GM23338 (cell line): Measurements from ENCODE around the gene PIK3C3.

Source experiments
- CREB1 ChIP-seq: fragments of 250-450 bp; sonication (Bioruptor Pico); IDR thresholded peaks from 2 replicates; pipeline ENCODE4 v1.5.0; 2020; ENCODE audit warnings: low read depth, mild to moderate bottlenecking, moderate library complexity
- EZH2 ChIP-seq: fragments of 200-600 bp; sonication (generic); IDR thresholded peaks from one replicate; pipeline ENCODE4 v1.8.0; 2017; ENCODE audit warnings: antibody characterized with exemption, mild to moderate bottlenecking, low read depth; ENCODE audit not compliant: unreplicated experiment
- EZH2phosphoT487 ChIP-seq: fragments of 200-600 bp; sonication (generic); IDR thresholded peaks from one replicate; pipeline ENCODE4 v1.8.1; 2018; ENCODE audit warnings: antibody characterized with exemption; ENCODE audit not compliant: unreplicated experiment
- JUNB ChIP-seq: IDR thresholded peaks from one replicate; pipeline ENCODE4 v1.6.1; 2016; ENCODE audit warnings: antibody characterized with exemption; ENCODE audit not compliant: unreplicated experiment
- NANOG ChIP-seq: IDR thresholded peaks from 2 replicates; pipeline ENCODE4 v1.6.1; 2016; ENCODE audit warnings: antibody characterized with exemption, borderline replicate concordance
- POLR2AphosphoS5 ChIP-seq: IDR thresholded peaks from 2 replicates; pipeline ENCODE4 v1.6.1; 2016; ENCODE audit warnings: antibody characterized with exemption, low read depth
- ZNF462 ChIP-seq: fragments of 250-450 bp; sonication (Bioruptor Pico); IDR thresholded peaks from 2 replicates; pipeline ENCODE4 v1.5.0; 2020; ENCODE audit warnings: mild to moderate bottlenecking, moderate library complexity
- TF ChIP-seq, protein P1 (sequence below), 2 experiments: fragments of 200-600 bp in 1 of 2; sonication (generic) in 1 of 2; conservative IDR thresholded peaks; 2 replicates each; pipeline versions ENCODE4 v1.5.1 to v1.6.1; 2016 to 2017; ENCODE audit warnings: antibody characterized with exemption in 2 of 2, low read depth in 2 of 2, mild to moderate bottlenecking in 2 of 2, moderate library complexity in 1 of 2
- TF ChIP-seq, protein P2 (sequence below): IDR thresholded peaks from one replicate; pipeline ENCODE4 v1.6.1; 2018; ENCODE audit warnings: antibody characterized with exemption; ENCODE audit not compliant: unreplicated experiment
- TF ChIP-seq, protein P3 (sequence below): IDR thresholded peaks from 2 replicates; pipeline ENCODE4 v1.6.1; 2016; ENCODE audit warnings: antibody characterized with exemption

GRCh38 chr18:42086288-42086687, 131.3 kb downstream of the PIK3C3 start:
- TF ChIP-seq JUNB (no peak), EZH2 (no peak), EZH2phosphoT487 (no peak), POLR2AphosphoS5 (no peak), NANOG (no peak), ZNF462 (no peak), CREB1 (CRISPR knock-in tag) (no peak)
- TF ChIP-seq, protein P1, sequence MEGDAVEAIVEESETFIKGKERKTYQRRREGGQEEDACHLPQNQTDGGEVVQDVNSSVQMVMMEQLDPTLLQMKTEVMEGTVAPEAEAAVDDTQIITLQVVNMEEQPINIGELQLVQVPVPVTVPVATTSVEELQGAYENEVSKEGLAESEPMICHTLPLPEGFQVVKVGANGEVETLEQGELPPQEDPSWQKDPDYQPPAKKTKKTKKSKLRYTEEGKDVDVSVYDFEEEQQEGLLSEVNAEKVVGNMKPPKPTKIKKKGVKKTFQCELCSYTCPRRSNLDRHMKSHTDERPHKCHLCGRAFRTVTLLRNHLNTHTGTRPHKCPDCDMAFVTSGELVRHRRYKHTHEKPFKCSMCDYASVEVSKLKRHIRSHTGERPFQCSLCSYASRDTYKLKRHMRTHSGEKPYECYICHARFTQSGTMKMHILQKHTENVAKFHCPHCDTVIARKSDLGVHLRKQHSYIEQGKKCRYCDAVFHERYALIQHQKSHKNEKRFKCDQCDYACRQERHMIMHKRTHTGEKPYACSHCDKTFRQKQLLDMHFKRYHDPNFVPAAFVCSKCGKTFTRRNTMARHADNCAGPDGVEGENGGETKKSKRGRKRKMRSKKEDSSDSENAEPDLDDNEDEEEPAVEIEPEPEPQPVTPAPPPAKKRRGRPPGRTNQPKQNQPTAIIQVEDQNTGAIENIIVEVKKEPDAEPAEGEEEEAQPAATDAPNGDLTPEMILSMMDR (conservative IDR thresholded peaks at IDR 0.05; ENCODE audit: low read depth in 2 of 2), result no peak
- TF ChIP-seq, protein P2, sequence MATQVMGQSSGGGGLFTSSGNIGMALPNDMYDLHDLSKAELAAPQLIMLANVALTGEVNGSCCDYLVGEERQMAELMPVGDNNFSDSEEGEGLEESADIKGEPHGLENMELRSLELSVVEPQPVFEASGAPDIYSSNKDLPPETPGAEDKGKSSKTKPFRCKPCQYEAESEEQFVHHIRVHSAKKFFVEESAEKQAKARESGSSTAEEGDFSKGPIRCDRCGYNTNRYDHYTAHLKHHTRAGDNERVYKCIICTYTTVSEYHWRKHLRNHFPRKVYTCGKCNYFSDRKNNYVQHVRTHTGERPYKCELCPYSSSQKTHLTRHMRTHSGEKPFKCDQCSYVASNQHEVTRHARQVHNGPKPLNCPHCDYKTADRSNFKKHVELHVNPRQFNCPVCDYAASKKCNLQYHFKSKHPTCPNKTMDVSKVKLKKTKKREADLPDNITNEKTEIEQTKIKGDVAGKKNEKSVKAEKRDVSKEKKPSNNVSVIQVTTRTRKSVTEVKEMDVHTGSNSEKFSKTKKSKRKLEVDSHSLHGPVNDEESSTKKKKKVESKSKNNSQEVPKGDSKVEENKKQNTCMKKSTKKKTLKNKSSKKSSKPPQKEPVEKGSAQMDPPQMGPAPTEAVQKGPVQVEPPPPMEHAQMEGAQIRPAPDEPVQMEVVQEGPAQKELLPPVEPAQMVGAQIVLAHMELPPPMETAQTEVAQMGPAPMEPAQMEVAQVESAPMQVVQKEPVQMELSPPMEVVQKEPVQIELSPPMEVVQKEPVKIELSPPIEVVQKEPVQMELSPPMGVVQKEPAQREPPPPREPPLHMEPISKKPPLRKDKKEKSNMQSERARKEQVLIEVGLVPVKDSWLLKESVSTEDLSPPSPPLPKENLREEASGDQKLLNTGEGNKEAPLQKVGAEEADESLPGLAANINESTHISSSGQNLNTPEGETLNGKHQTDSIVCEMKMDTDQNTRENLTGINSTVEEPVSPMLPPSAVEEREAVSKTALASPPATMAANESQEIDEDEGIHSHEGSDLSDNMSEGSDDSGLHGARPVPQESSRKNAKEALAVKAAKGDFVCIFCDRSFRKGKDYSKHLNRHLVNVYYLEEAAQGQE, result no peak
- TF ChIP-seq, protein P3, sequence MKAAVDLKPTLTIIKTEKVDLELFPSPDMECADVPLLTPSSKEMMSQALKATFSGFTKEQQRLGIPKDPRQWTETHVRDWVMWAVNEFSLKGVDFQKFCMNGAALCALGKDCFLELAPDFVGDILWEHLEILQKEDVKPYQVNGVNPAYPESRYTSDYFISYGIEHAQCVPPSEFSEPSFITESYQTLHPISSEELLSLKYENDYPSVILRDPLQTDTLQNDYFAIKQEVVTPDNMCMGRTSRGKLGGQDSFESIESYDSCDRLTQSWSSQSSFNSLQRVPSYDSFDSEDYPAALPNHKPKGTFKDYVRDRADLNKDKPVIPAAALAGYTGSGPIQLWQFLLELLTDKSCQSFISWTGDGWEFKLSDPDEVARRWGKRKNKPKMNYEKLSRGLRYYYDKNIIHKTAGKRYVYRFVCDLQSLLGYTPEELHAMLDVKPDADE, result no peak
